Measurements from ENCODE around the gene IGFN1.

- TF ChIP-seq CTCF (IDR thresholded peaks at IDR 0.05) (no peak), POLR2AphosphoS5 (IDR thresholded peaks at IDR 0.05) (no peak), POLR2A (IDR thresholded peaks at IDR 0.05) (no peak)
Measured at GRCh38 chr1:201144701-201145100, 45.9 kb upstream of the IGFN1 start.
